Keratinocyte (primary cell): ENCODE measurements around the gene LHX4. TPM values are rescaled to one million over a fixed set of nuclear protein-coding genes. Genes with fewer than 3 reads are reported as not detected.

Source experiments
- DNase-seq: peaks from one replicate; pipeline ENCODE4 v3.0.0-alpha.2; 2011; ENCODE audit warnings: low read depth, missing footprints, low spot score
- FAIRE-seq: peaks from 2 replicates; lab custom pipeline; 2011; peaks lifted over from hg19 to GRCh38; lab: Jason Lieb, UNC
- H2AFZ ChIP-seq: 2 replicates; pipeline ENCODE4 v1.6.0; 2012; ENCODE audit warnings: low read length, control low read depth, inconsistent platforms; ENCODE audit not compliant: control insufficient read depth
- H3K27ac ChIP-seq: 2 replicates; pipeline ENCODE4 v1.5.1; 2011; ENCODE audit warnings: low read length; ENCODE audit not compliant: control insufficient read depth, insufficient read depth
- H3K27me3 ChIP-seq: 3 replicates; pipeline ENCODE4 v1.6.0; 2011; ENCODE audit warnings: low read length; ENCODE audit not compliant: control insufficient read depth, insufficient read depth; ENCODE audit errors: extremely low read depth
- H3K36me3 ChIP-seq, 2 experiments: 2 replicates in 1 of 2; 3 replicates in 1 of 2; pipeline ENCODE4 v1.5.1; 2011; ENCODE audit warnings: low read length in 2 of 2, mild to moderate bottlenecking in 1 of 2; ENCODE audit not compliant: control insufficient read depth in 2 of 2, insufficient read depth in 2 of 2; ENCODE audit errors: extremely low read depth in 1 of 2
- H3K4me1 ChIP-seq: 3 replicates; pipeline ENCODE4 v1.5.1; 2011; ENCODE audit warnings: low read length; ENCODE audit not compliant: control insufficient read depth, insufficient read depth; ENCODE audit errors: extremely low read depth
- H3K4me2 ChIP-seq: 3 replicates; pipeline ENCODE4 v1.6.0; 2011; ENCODE audit warnings: low read depth, low read length; ENCODE audit not compliant: control insufficient read depth, insufficient read depth; ENCODE audit errors: extremely low read depth
- H3K4me3 ChIP-seq, 3 experiments: fragments of 200-600 bp in 1 of 3; sonication (generic) in 1 of 3; 2 replicates in 2 of 3; 3 replicates in 1 of 3; pipeline ENCODE4 v1.5.1; 2011 to 2016; ENCODE audit warnings: low read length in 3 of 3, mild to moderate bottlenecking in 3 of 3, control low read depth in 2 of 3, inconsistent platforms in 1 of 3, low read depth in 1 of 3, mixed read lengths in 1 of 3, mixed run types in 1 of 3, moderate library complexity in 1 of 3; ENCODE audit not compliant: control insufficient read depth in 2 of 3, insufficient read depth in 2 of 3; ENCODE audit errors: extremely low read depth in 1 of 3
- H3K79me2 ChIP-seq: 2 replicates; pipeline ENCODE4 v1.6.0; 2012; ENCODE audit warnings: low read length; ENCODE audit not compliant: control insufficient read depth, insufficient read depth
- H3K9ac ChIP-seq: 3 replicates; pipeline ENCODE4 v1.6.0; 2011; ENCODE audit warnings: low read length; ENCODE audit not compliant: control insufficient read depth, insufficient read depth; ENCODE audit errors: extremely low read depth
- H3K9me1 ChIP-seq: 3 replicates; pipeline ENCODE4 v1.6.0; 2011; ENCODE audit warnings: low read length; ENCODE audit not compliant: control insufficient read depth, insufficient read depth; ENCODE audit errors: extremely low read depth
- H3K9me3 ChIP-seq: 2 replicates; pipeline ENCODE4 v1.5.1; 2012; ENCODE audit warnings: low read depth, low read length; ENCODE audit not compliant: control insufficient read depth
- H4K20me1 ChIP-seq: 3 replicates; pipeline ENCODE4 v1.6.0; 2011; ENCODE audit warnings: low read length; ENCODE audit not compliant: control insufficient read depth, insufficient read depth; ENCODE audit errors: extremely low read depth
- CTCF ChIP-seq, 3 experiments: IDR thresholded peaks in 1 of 3; conservative IDR thresholded peaks in 1 of 3; optimal IDR thresholded peaks in 1 of 3; 2 replicates in 2 of 3; 3 replicates in 1 of 3; pipeline versions ENCODE3 to v1.5.1; 2011; ENCODE audit warnings: low read length in 3 of 3, mild to moderate bottlenecking in 3 of 3, moderate library complexity in 2 of 3, control low read depth in 1 of 3, inconsistent platforms in 1 of 3; ENCODE audit not compliant: insufficient read depth in 2 of 3; ENCODE audit errors: extremely low read depth in 1 of 3
- EZH2 ChIP-seq: IDR thresholded peaks from one replicate; pipeline ENCODE4 v1.6.1; 2012; ENCODE audit warnings: inconsistent platforms, mild to moderate bottlenecking, low read length, moderate library complexity
- dilution Hi-C: fragments of 300-500 bp; cut with MboI; formaldehyde crosslinking; loops from one replicate; pipeline ENCODE4 v1.7.0; 2020; ENCODE audit warnings: low sequenced_read_pairs; ENCODE audit not compliant: extremely low pct_ligation_motif_present
- polyA plus RNA-seq, 5 experiments: library from polyadenylated mRNA; depleted of rRNA in 3 of 5; stranded (reverse) in 3 of 5; stranded (forward) in 1 of 5; unstranded in 1 of 5; fragments of >200 nt; gene quantifications; 1 replicate in 1 of 5; 2 replicates in 3 of 5; 3 replicates in 1 of 5; pipeline versions ENCODE4 v1.2.1 to v1.2.3, GENCODE V29; 2011 to 2012; ENCODE audit warnings: missing spikeins in 2 of 5, low read depth in 1 of 5, low replicate concordance in 1 of 5

Gene LHX4
- polyA plus RNA-seq, 1 donor (not counting 4 experiments of a cell fraction or from before 2014, with no cell fraction given) = not detected

- no peak for TF ChIP-seq EZH2
- TF ChIP-seq CTCF (optimal IDR thresholded peaks at IDR 0.05 in 1 of 3, IDR thresholded peaks at IDR 0.05 in 1 of 3, conservative IDR thresholded peaks at IDR 0.05 in 1 of 3; ENCODE audit: extremely low read depth in 1 of 3, insufficient read depth in 2 of 3, low read length in 3 of 3) = no peak
- Histone ChIP-seq H2AFZ (no peak overlapping the region), H3K27me3 (no peaks in the 10 kb centered on the region), H3K9me3 (no peaks in the 10 kb centered on the region), H3K27ac (no peak overlapping the region), H3K4me3 (no peak overlapping the region), H3K79me2 (no peaks in the 10 kb centered on the region), H4K20me1 (no peaks in the 10 kb centered on the region), H3K9me1 (no peaks in the 10 kb centered on the region), H3K36me3 (peaks cover 41 to 55% of the 10 kb centered on the region in 2 experiments), H3K4me1 (no peaks in the 10 kb centered on the region), H3K4me2 (no peak overlapping the region), H3K9ac (no peak overlapping the region)
- dilution Hi-C loops = no loop called here
- no peak for FAIRE-seq
- DNase-seq = no peak
Measured at GRCh38 chr1:180185281-180185680, 44.8 kb upstream of the LHX4 start.

GRCh38 chr1:180185971-180186645 is 44.0 kb upstream of the LHX4 start:
- no peak for TF ChIP-seq CTCF (optimal IDR thresholded peaks at IDR 0.05 in 1 of 3, IDR thresholded peaks at IDR 0.05 in 1 of 3, conservative IDR thresholded peaks at IDR 0.05 in 1 of 3; ENCODE audit: extremely low read depth in 1 of 3, insufficient read depth in 2 of 3, low read length in 3 of 3)
- no peak for TF ChIP-seq EZH2
- Histone ChIP-seq H3K9ac (no peak overlapping the region), H3K27me3 (no peaks in the 10 kb centered on the region), H3K27ac (no peak overlapping the region), H3K79me2 (no peaks in the 10 kb centered on the region), H3K4me3 (no peak overlapping the region), H2AFZ (no peak overlapping the region), H3K4me2 (no peak overlapping the region), H3K4me1 (no peaks in the 10 kb centered on the region), H3K36me3 (peaks cover 43 to 58% of the 10 kb centered on the region in 2 experiments), H4K20me1 (no peaks in the 10 kb centered on the region), H3K9me3 (no peaks in the 10 kb centered on the region), H3K9me1 (no peaks in the 10 kb centered on the region)
- DNase-seq = no peak
- no peak for FAIRE-seq
- dilution Hi-C loops = no loop called here
